SK-N-MC (cell line): Measurements from ENCODE around the gene PCTP.

Source experiments
- EZH2 ChIP-seq: fragments of 200-600 bp; sonication (generic); IDR thresholded peaks from one replicate; pipeline ENCODE4 v1.6.1; 2017; ENCODE audit warnings: antibody characterized with exemption
- POLR2AphosphoS5 ChIP-seq: IDR thresholded peaks from 2 replicates; pipeline ENCODE4 v1.6.1; 2012; ENCODE audit warnings: mild to moderate bottlenecking, low read depth, low read length, borderline replicate concordance

- no peak for TF ChIP-seq EZH2
- TF ChIP-seq POLR2AphosphoS5: no peak
These were observed 46.5 kb upstream of the PCTP start for GRCh38 chr17:55704401-55704800.
